Kidney glomerular epithelial cell (primary cell): ENCODE measurements around the gene TEAD1.
A peak's percentile ranks its signal among the peaks of the same experiment; 100 is the strongest.
"Not testable (repeated sequence)": the region's sequence is repeated elsewhere in the genome, so short reads cannot be mapped to it uniquely, and the experiment has no call there.

Experiments used
- DNase-seq: peaks from one replicate; lab custom pipeline; 2025; lab: John Stamatoyannopoulos, UW

TEAD1 gene

GRCh38 chr11:12737024-12737423 is 62.8 kb downstream of the TEAD1 start:
- DNase-seq, result no peak

GRCh38 chr11:12741671-12742216 is 67.5 kb downstream of the TEAD1 start:
- DNase-seq, result no peak

- no peak for DNase-seq
These were observed 69.7 kb downstream of the TEAD1 start for GRCh38 chr11:12743834-12744449.

- DNase-seq, result peak; percentile 75
These were observed 70.7 kb downstream of the TEAD1 start for GRCh38 chr11:12744826-12745502.

DNA sequence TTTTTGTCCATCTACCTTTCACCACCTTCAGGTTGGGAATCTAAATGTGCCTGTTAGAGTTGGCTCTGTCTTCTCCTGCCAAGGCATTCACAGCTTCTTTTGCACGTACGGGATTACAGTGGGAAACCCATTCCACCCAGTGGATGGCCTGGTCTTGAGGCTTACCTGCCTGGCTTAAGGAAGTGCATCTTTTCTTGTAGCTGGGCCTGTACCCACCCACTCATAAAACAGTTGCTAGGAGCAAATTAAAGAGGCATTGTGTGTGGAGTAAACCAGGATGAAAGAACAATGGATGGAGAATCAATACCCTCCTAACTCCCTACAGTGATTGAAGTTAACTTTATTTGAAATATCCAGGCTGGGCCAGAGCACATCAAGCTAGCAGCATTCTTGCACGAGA is 71.6 kb downstream of the TEAD1 start:
- no peak for DNase-seq

DNA sequence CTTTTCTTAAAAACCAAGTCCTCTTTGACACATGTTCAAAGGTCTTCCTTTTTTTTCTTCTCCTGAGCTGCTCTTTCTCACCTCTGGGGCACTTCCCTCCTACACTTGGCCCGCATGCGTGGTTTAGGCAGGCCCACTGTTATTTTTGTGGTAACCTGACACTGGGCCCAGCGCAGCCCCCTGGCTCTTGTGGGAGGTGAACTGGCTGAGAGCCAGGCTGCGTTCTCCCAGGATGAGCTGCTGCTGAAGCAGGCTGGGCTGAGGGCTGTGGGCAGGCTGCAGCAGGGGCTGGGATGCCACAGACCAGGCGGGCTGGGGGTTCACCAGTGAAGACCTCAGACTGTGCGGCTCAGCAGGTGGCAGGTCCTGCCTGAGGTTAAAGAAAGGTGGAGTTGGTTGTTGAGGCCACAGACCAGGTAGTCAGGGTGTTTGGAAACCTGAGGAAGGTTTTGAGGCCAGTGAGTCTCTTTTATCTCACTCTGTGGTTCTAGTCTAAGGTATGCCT is 72.4 kb downstream of the TEAD1 start:
- peak; percentile 91 for DNase-seq

DNA sequence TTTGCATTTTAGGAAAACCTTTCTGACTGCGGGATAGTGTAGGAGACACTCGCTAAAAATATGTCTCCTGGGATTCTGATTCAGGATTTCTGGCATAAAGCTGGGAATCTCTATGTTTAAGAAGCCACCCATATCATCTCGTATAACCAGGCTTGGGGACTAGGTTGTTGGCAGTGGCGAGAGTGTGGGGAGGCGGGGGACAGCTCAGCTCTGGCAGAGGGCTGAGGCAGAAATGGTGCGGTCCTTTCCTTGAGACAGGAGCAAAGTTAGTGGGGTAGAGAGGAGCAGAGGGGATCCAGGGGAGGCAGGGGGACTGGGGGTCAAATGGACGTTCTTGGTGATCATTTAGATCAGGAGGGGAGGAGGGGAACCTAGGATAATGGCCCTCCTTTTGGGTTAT is 74.3 kb downstream of the TEAD1 start:
- DNase-seq, result no peak

- DNase-seq, result no peak
These were observed 75.2 kb downstream of the TEAD1 start for GRCh38 chr11:12749442-12749841.

- DNase-seq, result no peak
These were observed 76.0 kb downstream of the TEAD1 start for GRCh38 chr11:12750181-12750580.

GRCh38 chr11:12752868-12753524 is 78.8 kb downstream of the TEAD1 start:
- no peak for DNase-seq

- DNase-seq, result no peak
These were observed 79.8 kb downstream of the TEAD1 start for GRCh38 chr11:12754021-12754420.

DNA sequence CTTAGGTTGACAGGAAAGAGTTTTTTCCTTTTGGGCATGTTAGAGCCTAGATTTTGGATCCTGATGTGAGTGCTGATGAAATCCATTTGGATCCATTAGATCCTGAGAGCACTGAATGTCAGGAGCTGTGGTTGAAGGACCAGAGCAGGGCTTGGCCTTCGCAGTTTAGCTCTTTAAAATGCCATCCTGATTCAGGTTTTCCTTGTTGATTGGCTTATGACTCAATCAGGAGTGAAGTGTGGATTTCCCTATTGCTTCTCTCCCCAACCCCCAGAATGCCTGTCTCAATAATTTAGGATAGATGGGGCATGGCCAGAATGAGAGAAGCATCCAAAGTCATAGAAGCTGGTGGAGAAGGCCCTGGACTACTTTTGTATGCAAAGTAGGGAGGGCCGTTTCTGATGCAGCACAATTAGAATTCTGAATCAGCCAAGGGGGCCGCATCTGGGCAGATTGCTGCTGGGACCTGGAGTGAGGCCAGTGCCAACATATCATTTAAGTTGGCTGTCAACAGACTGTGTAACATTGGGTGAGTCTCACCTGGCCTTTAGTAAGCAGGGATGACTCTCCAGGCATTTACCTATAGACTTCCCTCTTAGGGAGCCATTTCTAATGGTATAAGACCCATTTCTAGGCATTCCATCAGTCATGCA is 80.5 kb downstream of the TEAD1 start:
- no peak for DNase-seq

DNA sequence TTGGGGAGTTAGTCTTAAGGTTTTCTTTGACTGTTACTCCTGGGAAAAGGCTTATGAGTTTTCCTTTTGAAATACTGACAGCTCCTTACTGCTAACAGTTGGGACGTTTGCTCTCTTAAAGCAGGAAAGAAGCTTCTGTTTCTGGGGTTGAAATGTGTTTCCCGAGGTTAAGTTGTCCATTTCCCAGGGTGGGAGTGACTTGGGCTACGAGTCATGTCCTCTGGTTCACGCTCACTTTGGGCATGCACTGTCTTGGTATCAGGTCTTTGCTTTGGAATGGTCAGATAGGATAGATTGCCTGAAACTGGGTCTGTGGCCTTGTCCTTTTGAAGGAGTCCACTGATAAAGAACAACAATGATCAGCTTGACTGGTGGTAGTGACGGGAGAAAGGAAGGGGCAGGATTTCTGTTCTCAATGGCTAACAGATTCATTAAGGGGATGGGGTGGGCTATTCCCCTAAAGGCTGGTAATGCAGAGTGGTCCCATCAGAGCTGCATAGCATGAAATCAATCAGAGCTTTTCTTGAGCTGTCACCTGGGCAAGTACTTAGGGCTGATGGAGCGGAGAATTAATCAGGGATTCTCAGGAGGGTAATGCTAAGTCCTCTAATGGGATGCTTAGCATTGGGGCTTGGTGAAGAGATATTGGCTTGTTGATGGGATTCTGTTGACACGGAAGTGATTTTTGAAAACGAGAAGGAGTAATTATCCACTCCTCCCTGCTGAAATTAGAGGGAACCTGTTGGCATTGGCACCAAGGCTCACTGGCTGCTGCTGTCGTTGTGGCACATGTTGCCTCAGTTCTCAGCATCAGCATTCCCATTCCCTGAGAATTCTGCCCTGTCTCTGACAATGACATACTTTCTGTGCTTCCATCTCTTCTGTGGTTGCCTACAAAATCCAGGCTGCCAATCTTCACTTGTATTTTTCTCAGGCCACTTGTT is 81.6 kb downstream of the TEAD1 start:
- no peak for DNase-seq

- DNase-seq, result no peak
These were observed 82.2 kb downstream of the TEAD1 start for GRCh38 chr11:12756454-12756806.

- DNase-seq, result no peak
These were observed 82.6 kb downstream of the TEAD1 start for GRCh38 chr11:12756867-12757266.

GRCh38 chr11:12757416-12757815 is 83.2 kb downstream of the TEAD1 start:
- DNase-seq, result no peak

DNA sequence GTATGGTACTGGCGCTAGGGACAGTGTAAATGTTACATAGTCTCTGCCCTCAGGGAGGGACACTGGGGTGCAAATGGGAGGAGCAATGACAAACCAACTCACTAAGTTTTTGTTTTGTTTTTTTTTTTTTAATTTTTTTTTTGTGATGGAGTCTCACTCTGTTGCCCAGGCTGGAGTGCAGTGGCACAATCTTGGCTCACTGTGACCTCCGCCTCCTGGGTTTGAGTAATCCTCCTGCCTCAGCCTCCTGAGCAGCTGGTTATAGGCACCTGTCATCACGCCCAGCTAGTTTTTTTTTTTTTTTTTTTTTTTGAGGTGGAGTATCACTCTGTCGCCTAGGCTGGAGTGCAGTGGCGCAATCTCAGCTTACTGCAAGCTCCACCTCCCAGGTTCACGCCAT is 83.9 kb downstream of the TEAD1 start:
- not testable (repeated sequence) for DNase-seq

DNA sequence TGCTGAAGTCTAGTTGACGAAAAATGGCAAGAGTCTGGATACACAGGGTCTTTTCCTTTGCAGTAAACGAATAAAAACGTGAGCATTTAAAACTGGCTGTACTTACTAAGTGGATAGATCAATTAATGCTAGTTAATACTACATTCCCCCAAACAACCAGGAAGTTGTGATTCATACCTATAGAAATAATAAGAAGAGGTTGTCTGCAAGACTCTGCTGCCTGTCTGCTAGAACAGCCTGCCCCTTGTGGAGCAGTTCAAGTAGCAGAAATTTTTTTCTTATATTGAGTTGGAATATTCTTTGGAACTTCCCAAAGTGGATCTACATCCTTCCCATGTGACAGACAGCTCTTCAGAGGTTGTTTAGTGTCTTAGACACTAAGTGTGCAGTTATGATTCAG is 86.8 kb downstream of the TEAD1 start:
- DNase-seq, result no peak

- no peak for DNase-seq
These were observed 88.1 kb downstream of the TEAD1 start for GRCh38 chr11:12762278-12762677.

- DNase-seq, result no peak
These were observed 88.6 kb downstream of the TEAD1 start for GRCh38 chr11:12762696-12763324.
